ENCODE results near the gene NECTIN2.

- TF ChIP-seq CTCF (conservative IDR thresholded peaks at IDR 0.05; ENCODE audit: low read length) (no peak), EZH2phosphoT487 (IDR thresholded peaks at IDR 0.05; ENCODE audit: borderline replicate concordance, low read depth, low read length) (no peak)
Measured at GRCh38 chr19:44879309-44880065, 33.4 kb downstream of the NECTIN2 start.
